Neuron (in vitro differentiated cells): ENCODE results near the gene TTI1.
A peak's percentile ranks its signal among the peaks of the same experiment; 100 is the strongest.

Experiments
- H2AFZ ChIP-seq: one replicate; pipeline ENCODE4 v1.6.1; 2013; ENCODE audit warnings: low read depth, mild to moderate bottlenecking, inconsistent platforms, low read length, moderate library complexity
- H3K27me3 ChIP-seq: one replicate; pipeline ENCODE4 v1.6.1; 2013; ENCODE audit warnings: low read length; ENCODE audit not compliant: insufficient read depth
- H3K36me3 ChIP-seq: one replicate; pipeline ENCODE4 v1.6.1; 2013; ENCODE audit warnings: low read length; ENCODE audit not compliant: insufficient read depth
- H3K4me1 ChIP-seq: one replicate; pipeline ENCODE4 v1.6.1; 2013; ENCODE audit warnings: low read length; ENCODE audit not compliant: insufficient read depth
- H3K4me3 ChIP-seq: 2 replicates; pipeline ENCODE4 v1.5.1; 2013; ENCODE audit warnings: mild to moderate bottlenecking, low read length, moderate library complexity
- H3K9me3 ChIP-seq: one replicate; pipeline ENCODE4 v1.6.1; 2013; ENCODE audit warnings: low read length

Gene TTI1

DNA sequence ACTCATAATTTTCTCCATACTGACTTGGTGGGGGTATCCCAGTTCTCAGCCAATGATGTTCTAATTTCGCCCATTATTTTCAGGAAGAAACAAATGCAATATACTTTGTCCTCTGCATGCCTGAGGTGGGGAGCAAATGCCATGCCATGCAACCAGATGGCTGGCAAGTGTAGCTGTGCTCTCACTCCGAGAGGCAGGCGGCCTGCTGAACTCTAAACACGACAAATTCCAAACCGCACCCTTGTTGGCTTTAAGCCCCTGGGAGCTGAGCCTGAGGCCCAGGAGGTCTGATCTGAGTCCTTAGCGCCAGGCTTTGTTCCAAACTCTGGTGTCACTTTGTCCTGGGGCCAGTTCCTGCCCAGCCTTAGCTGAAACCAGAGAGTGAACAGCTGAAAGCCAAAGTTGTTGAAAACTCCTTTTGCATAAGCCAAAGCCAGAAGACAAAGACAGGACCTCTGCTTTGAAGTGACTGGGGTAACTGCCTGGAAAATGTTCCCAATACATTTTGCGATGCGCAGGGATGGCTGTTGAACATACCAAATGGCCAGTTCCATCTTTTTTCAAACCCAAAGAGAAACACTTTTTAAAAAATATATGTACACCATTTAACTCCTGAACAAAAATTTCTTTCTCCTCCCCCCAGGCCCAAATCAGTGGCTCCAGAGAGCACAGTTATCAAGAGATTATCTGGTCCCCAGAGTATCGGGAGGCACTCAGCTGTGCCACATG, 46.2 kb downstream of the TTI1 start:
- Histone ChIP-seq H3K9me3 (no peaks in the 10 kb centered on the region), H3K36me3 (peaks cover 35% of the 10 kb centered on the region), H3K27me3 (no peaks in the 10 kb centered on the region), H3K4me3 (no peak overlapping the region), H2AFZ (no peak overlapping the region), H3K4me1 (peaks cover 15% of the 10 kb centered on the region)

DNA sequence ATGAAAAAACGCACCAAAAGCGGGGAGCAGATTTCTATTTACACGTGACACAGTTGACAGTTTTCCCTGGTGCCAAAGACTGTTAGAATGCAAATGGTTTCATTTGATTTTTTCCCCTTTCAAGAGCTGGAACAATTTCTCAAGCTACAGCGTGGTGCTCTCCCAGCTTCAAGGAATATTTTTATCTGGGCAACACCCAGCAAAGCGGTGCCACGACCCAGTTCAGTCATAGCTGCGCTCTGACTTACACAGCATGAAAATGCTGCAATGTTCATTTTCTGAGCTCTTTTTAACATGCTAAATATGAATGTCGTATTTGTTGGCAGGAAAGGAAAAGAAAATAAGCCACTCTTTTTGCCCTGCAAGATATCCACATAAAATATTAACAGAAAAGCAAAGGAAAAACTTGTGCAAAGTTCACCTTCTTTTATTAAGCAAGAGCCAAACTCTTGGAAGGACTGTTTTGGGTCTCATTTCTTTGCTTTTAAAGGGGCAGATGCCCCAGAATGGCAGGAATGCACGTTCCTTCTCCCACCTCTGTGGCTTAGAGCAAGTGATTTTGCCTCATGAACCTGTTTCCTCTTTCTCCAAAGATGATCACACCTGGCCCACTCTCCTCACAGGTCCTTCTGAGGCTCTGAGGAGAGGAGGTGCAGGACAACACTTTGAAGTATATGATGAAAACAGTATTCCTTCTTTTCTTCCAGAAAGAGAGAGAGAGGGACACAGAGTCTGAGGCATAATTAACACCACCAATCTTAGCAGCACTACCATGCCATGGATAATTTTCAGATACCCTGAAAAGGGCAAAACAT, 47.0 kb downstream of the TTI1 start:
- H3K4me1 ChIP-seq: peaks cover 13% of the 10 kb centered on the region
- peaks cover 27% of the 10 kb centered on the region for H3K36me3 ChIP-seq
- H3K9me3 ChIP-seq: no peaks in the 10 kb centered on the region
- no peak overlapping the region for H3K4me3 ChIP-seq
- no peaks in the 10 kb centered on the region for H3K27me3 ChIP-seq
- no peak overlapping the region for H2AFZ ChIP-seq

DNA sequence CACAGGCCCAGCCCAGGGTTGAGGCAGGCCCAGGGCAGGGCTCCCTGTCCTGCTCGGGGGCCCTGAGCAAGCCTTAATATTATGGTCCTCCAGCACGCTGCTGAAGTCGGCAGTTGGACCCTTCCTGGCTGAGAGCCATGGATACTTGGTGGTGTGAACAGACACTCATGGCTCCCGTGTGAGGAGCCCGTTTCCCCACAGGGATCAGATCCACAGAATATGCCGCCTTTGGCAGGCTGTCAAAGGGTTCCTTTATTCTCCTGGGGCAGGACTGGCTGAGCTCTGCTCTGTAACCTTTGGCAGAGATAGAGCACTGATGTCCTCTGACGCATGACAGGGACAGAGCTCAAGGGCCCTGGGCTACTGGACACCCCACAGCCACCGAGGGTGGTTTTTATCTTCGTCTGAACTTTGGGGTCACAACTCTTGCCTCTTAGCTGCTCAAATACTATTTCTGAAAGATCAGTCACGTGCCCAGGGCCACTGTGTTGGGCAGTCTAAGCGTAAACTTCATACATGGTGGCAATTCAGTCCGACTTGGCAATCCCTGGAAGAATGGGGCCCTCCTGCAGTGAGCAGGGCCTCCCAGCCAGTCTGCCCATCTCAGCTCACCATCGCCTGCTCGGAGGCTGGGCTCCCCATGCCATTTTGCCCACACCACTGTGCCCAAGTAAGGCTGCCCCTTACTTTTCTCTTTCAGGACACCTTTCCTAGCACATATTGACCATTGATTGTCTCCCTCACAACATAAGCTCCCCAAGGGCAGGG, 49.1 kb downstream of the TTI1 start:
- no peak overlapping the region for H3K4me3 ChIP-seq
- no peaks in the 10 kb centered on the region for H3K9me3 ChIP-seq
- peaks cover 10% of the 10 kb centered on the region for H3K4me1 ChIP-seq
- no peak overlapping the region for H2AFZ ChIP-seq
- peaks cover 25% of the 10 kb centered on the region for H3K36me3 ChIP-seq
- no peaks in the 10 kb centered on the region for H3K27me3 ChIP-seq

DNA sequence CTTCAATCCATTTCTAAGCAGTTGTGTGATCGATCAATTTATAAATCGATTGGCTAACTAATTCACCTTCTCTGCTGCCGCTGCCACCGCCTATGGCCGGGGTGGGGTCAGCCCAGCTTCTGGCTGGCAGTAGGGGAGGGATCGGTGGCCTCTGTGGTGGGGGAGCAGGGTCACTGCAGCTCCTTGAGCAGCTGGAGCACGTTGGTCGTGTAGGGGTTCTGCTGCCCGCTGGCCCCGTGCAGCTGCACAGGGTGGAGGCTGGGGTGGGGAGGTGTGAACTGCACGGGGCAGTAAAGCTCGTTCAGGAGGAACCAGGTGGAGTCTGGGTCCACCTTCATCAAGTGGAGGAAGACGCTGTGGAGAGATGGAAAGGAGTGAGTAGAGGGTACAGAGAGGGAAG, 50.0 kb downstream of the TTI1 start:
- no peaks in the 10 kb centered on the region for H3K27me3 ChIP-seq
- peaks cover 18% of the 10 kb centered on the region for H3K36me3 ChIP-seq
- H2AFZ ChIP-seq: no peak overlapping the region
- H3K9me3 ChIP-seq: no peaks in the 10 kb centered on the region
- H3K4me3 ChIP-seq: no peak overlapping the region
- peaks cover 10% of the 10 kb centered on the region for H3K4me1 ChIP-seq

DNA sequence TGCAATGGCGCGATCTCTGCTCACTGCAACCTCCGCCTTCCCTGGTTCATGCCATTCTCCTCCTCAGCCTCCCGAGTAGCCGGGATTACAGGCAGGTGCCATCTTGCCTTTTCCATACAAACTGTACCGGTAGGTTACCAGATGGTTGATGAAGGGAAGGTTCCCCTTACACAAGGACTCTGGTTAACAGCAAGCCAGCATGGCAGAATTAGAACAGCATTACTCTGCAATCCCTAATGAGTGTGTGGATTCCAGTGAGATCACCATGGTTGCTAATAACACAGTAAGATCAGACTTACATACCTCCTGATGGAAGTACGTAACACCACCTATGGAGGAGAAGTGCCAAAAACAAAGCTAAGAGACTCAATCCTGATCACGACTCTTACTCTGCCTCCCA, 51.7 kb downstream of the TTI1 start:
- Histone ChIP-seq H3K36me3 (peaks cover 14% of the 10 kb centered on the region), H3K4me1 (peaks cover 14% of the 10 kb centered on the region), H3K9me3 (no peaks in the 10 kb centered on the region), H3K27me3 (no peaks in the 10 kb centered on the region), H3K4me3 (no peak overlapping the region), H2AFZ (no peak overlapping the region)

DNA sequence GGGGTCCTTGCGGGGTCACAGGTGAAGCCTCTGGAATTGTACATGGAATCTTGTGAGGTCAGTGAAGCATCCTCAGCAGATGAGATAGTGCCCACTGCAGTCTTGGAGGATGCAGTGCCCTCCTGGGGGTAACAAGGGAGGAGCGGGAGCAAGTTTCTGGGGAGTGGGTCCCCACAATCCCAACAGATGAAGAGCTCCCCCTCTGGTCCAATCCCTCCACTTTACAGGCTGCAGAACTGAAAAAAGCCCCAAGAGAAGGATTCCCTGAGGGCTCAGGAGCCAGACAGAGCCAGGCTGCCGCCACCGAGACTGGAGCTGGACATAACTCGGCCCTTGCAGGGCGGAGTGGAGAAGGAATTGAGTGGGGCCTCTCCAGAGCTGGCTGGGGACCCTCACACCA, 52.4 kb downstream of the TTI1 start:
- peaks cover 14% of the 10 kb centered on the region for H3K36me3 ChIP-seq
- H3K4me3 ChIP-seq: no peak overlapping the region
- no peaks in the 10 kb centered on the region for H3K27me3 ChIP-seq
- no peaks in the 10 kb centered on the region for H3K9me3 ChIP-seq
- H3K4me1 ChIP-seq: peaks cover 15% of the 10 kb centered on the region
- H2AFZ ChIP-seq: no peak overlapping the region

DNA sequence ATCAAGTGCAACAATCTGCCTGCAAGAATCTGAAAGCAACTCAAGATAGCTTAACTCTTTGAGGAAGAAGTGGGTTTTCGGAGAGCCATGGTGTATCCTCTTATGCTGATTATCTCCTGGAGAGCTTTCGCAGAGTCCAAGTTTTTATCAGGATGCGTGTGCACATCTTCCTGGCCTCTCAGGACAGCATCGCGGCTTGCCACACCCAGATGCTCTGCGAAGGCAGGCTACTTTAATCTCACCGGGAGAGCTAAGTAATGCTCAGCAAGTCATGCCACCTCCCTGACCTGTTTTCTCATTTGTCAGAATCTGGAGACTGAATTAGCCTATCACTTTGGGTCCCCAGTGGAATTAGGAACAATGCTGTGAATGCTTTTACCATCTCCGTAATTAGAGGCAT, 52.9 kb downstream of the TTI1 start:
- H3K9me3 ChIP-seq: no peaks in the 10 kb centered on the region
- no peaks in the 10 kb centered on the region for H3K27me3 ChIP-seq
- no peak overlapping the region for H2AFZ ChIP-seq
- peaks cover 15% of the 10 kb centered on the region for H3K4me1 ChIP-seq
- no peak overlapping the region for H3K4me3 ChIP-seq
- H3K36me3 ChIP-seq: peaks cover 14% of the 10 kb centered on the region

DNA sequence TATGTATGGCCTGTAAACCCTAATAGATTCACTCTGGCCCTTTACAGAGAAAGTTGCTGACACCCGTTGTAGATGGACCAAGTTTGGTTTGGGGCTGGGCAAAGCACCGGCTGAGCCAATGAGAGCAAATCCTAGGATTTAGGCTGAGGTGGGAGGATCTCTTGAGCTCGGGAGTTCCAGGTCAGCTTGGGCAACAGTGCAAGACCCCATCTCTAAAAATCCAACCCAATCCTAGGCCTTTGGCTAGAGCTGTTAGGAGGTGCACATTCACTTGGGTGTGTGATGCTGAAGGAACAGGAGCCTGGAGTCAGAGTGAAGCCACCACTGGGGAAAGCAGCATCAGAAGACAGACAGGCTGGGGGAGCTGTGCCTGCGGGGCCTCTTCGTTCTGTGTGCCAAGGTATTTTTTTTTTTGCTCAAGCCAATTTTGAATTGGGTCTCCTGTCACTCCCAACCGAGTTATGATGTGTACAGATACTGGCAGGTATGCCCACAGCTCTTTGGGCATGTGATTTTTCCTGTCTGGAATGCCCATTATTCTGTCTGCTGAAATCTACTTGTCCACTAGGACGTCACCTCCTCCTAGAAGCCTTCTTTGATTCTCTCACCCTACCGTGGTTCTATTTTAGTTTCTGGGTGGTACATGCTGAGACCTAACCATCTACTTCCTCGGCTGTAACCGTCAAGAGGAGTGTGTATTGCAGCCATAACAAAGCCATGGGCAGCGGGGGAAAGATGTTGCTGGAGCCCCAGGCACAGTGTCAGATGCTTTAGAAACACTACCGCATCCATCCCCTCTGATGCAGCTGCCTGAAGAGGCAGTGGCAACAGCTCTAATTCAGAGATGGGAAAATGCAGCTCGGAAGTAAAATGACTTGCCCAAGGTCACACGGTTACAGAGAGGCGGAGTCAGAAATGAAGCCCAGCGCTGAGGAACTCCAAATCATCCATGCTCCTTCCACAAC, 54.0 kb downstream of the TTI1 start:
- H3K4me3 ChIP-seq: no peak overlapping the region
- peaks cover 14% of the 10 kb centered on the region for H3K36me3 ChIP-seq
- no peaks in the 10 kb centered on the region for H3K9me3 ChIP-seq
- no peaks in the 10 kb centered on the region for H3K27me3 ChIP-seq
- peaks cover 15% of the 10 kb centered on the region for H3K4me1 ChIP-seq
- no peak overlapping the region for H2AFZ ChIP-seq

DNA sequence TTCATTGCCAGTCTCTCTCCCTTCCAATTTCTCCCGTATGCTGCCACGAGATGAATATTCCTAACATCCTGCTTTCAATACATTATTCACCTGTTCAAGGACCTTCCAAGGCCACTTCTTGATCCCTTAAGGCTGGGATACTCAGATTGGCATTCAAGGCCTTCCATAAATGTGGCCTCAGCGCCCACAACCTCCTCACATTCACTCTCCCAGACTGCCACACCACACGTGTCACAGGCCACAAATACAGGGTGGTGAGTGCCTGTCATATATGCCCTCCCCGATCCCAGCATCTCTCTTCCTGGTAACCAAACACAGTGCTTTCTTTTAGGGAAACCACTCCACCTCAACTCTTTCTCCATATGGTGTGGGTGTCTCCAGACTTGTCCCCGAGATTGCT, 55.5 kb downstream of the TTI1 start:
- H3K36me3 ChIP-seq: peaks cover 3% of the 10 kb centered on the region
- H3K9me3 ChIP-seq: no peaks in the 10 kb centered on the region
- peaks cover 15% of the 10 kb centered on the region for H3K4me1 ChIP-seq
- no peak overlapping the region for H3K4me3 ChIP-seq
- no peaks in the 10 kb centered on the region for H3K27me3 ChIP-seq
- H2AFZ ChIP-seq: no peak overlapping the region

DNA sequence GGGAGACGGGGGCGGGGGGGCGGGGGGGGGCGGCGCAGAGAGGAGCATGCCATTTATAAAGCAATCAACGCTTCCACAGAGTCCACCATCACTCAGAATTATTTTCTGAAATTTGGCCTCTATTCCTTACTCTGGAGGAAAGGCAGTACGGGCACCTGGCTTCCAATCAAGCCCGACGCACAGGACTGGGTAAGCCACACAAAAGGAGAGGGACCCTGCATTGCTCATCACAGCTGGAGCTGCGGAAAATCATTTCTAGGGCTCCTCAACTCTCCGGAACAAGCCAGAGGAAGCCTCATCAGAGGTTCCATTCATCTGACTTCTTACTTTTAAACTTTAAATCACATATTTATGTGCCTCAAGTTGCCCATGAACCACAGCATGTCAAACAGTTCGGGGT, 55.9 kb downstream of the TTI1 start:
- Histone ChIP-seq H3K36me3 (no peaks in the 10 kb centered on the region), H3K27me3 (no peaks in the 10 kb centered on the region), H3K4me3 (peak overlapping the region; percentile 10)

DNA sequence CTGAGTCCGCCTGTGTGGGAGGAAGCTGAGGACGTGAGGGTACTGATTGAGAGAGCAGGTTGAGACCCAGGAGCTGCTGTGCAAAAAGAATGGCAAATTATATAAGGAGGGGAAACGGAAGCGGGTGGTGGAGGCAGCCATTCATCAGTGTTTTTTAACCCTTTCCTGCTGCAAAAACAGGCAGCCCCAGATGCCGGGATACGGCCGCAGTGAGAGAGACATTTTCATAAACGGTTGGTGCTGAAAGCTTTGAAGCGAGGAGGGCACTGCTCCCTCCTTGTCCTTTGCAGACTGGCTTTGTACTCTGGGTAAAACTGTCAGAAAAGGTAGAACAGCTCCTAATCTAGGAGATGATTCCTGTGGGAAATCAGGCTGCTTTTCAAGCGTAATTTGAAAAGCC, 56.4 kb downstream of the TTI1 start:
- H3K4me1 ChIP-seq: peaks cover 15% of the 10 kb centered on the region
- H3K27me3 ChIP-seq: no peaks in the 10 kb centered on the region
- H3K4me3 ChIP-seq: peak overlapping the region; percentile 21
- H3K9me3 ChIP-seq: no peaks in the 10 kb centered on the region
- H2AFZ ChIP-seq: no peak overlapping the region
- no peaks in the 10 kb centered on the region for H3K36me3 ChIP-seq

More for the DNA sequence above, 55.9 kb downstream of the TTI1 start:
- Histone ChIP-seq H2AFZ (no peak overlapping the region), H3K4me1 (peaks cover 15% of the 10 kb centered on the region), H3K9me3 (no peaks in the 10 kb centered on the region)
